IMR-90 (cell line): Measurements from ENCODE around the gene SIRPG. TPM values are rescaled to one million over a fixed set of nuclear protein-coding genes. Genes with fewer than 3 reads are reported as not detected.

Experiments used
- ATAC-seq: fragments of 200-7000 bp; cut with Tn5 transposase; 2 replicates; pipeline ENCODE4 v1.9.1; 2020; ENCODE audit warnings: low read depth, mild to moderate bottlenecking, moderate library complexity
- BruUV-seq: library from RNA; stranded (reverse); fragments of 400-500 nt; replicated peaks from 2 replicates; lab custom pipeline; 2021; lab: Mats Ljungman, UMichigan
- CTCF ChIA-PET: fragments of 300-600 bp; formaldehyde crosslinking; extraction: SDS; loops from one replicate; lab custom pipeline; 2021; ENCODE audit warnings: antibody characterized with exemption; lab: Yijun Ruan, JAX
- POLR2A ChIA-PET: fragments of 300-600 bp; sonication (Branson Sonifier 250); formaldehyde crosslinking; loops from one replicate; lab custom pipeline; 2022; ENCODE audit warnings: antibody characterized with exemption; ENCODE audit not compliant: unreplicated experiment; lab: Charles Lee
- DNase-seq: peaks from one replicate; pipeline ENCODE4 v3.0.0; 2013
- H2AFZ ChIP-seq: replicated peaks from 2 replicates; pipeline ENCODE3; 2013; ENCODE audit warnings: low read length, mild to moderate bottlenecking; ENCODE audit not compliant: poor library complexity
- H2AK5ac ChIP-seq: 2 replicates; pipeline ENCODE4 v1.6.1; 2013; ENCODE audit warnings: low read depth, low read length, inconsistent platforms
- H2AK9ac ChIP-seq: replicated peaks from 2 replicates; pipeline ENCODE3; 2013; ENCODE audit warnings: mild to moderate bottlenecking, low read depth, low read length, moderate library complexity; ENCODE audit not compliant: poor library complexity
- H2BK120ac ChIP-seq: 2 replicates; pipeline ENCODE4 v1.6.1; 2013; ENCODE audit warnings: low read depth, low read length, inconsistent platforms
- H2BK15ac ChIP-seq: 3 replicates; pipeline ENCODE4 v1.6.1; 2013; ENCODE audit warnings: low read depth, low read length, inconsistent platforms
- H2BK20ac ChIP-seq: 2 replicates; pipeline ENCODE4 v1.6.1; 2013; ENCODE audit warnings: low read depth, mild to moderate bottlenecking, inconsistent platforms, low read length, moderate library complexity
- H2BK5ac ChIP-seq: 2 replicates; pipeline ENCODE4 v1.6.1; 2013; ENCODE audit warnings: mild to moderate bottlenecking, low read depth, low read length, inconsistent platforms; ENCODE audit not compliant: poor library complexity, severe bottlenecking
- H3K14ac ChIP-seq: replicated peaks from 2 replicates; pipeline ENCODE4 v1.6.1; 2013; ENCODE audit warnings: low read depth, low read length, inconsistent platforms
- H3K18ac ChIP-seq: 2 replicates; pipeline ENCODE4 v1.6.1; 2013; ENCODE audit warnings: low read depth, low read length, control low read depth
- H3K23ac ChIP-seq: 2 replicates; pipeline ENCODE4 v1.6.1; 2013; ENCODE audit warnings: low read depth, low read length, inconsistent platforms
- H3K27ac ChIP-seq: 2 replicates; pipeline ENCODE4 v1.5.1; 2013; ENCODE audit warnings: mild to moderate bottlenecking, control low read depth, low read length; ENCODE audit not compliant: insufficient read depth
- H3K27me3 ChIP-seq: 2 replicates; pipeline ENCODE4 v1.6.1; 2013; ENCODE audit warnings: low read length; ENCODE audit not compliant: control insufficient read depth, insufficient read depth
- H3K36me3 ChIP-seq: 2 replicates; pipeline ENCODE4 v1.6.1; 2013; ENCODE audit warnings: low read length, mixed read lengths; ENCODE audit not compliant: control insufficient read depth, insufficient read depth
- H3K4ac ChIP-seq: 2 replicates; pipeline ENCODE4 v1.6.1; 2013; ENCODE audit warnings: low read depth, low read length, inconsistent platforms
- H3K4me1 ChIP-seq: 2 replicates; pipeline ENCODE4 v1.6.1; 2013; ENCODE audit warnings: low read length, mixed read lengths; ENCODE audit not compliant: control insufficient read depth, insufficient read depth
- H3K4me2 ChIP-seq: 2 replicates; pipeline ENCODE4 v1.6.1; 2013; ENCODE audit warnings: low read depth, mild to moderate bottlenecking, control low read depth, low read length, moderate library complexity
- H3K4me3 ChIP-seq: 2 replicates; pipeline ENCODE4 v1.5.1; 2013; ENCODE audit warnings: low read depth, mild to moderate bottlenecking, control low read depth, low read length, moderate library complexity; ENCODE audit not compliant: insufficient read depth
- H3K56ac ChIP-seq: 2 replicates; pipeline ENCODE4 v1.6.1; 2013; ENCODE audit warnings: low read length, inconsistent platforms; ENCODE audit not compliant: insufficient read depth; ENCODE audit errors: extremely low read depth
- H3K79me1 ChIP-seq, 2 experiments: 2 replicates each; pipeline ENCODE4 v1.6.1; 2013; ENCODE audit warnings: low read length in 2 of 2, inconsistent platforms in 1 of 2, low read depth in 1 of 2
- H3K9ac ChIP-seq: 2 replicates; pipeline ENCODE4 v1.6.1; 2013; ENCODE audit warnings: low read depth, low read length, control low read depth
- H3K9me1 ChIP-seq: 2 replicates; pipeline ENCODE4 v1.6.1; 2013; ENCODE audit warnings: low read length, inconsistent platforms; ENCODE audit not compliant: insufficient read depth
- H3K9me3 ChIP-seq: 2 replicates; pipeline ENCODE4 v1.6.1; 2013; ENCODE audit warnings: low read length; ENCODE audit not compliant: control insufficient read depth, insufficient read depth
- H4K20me1 ChIP-seq: 2 replicates; pipeline ENCODE4 v1.6.1; 2013; ENCODE audit warnings: low read length, inconsistent platforms; ENCODE audit not compliant: insufficient read depth
- H4K5ac ChIP-seq: 2 replicates; pipeline ENCODE4 v1.6.1; 2013; ENCODE audit warnings: mild to moderate bottlenecking, low read depth, low read length, control low read depth
- H4K8ac ChIP-seq, 2 experiments: 2 replicates each; pipeline ENCODE4 v1.6.1; 2013; ENCODE audit warnings: low read depth in 2 of 2, low read length in 2 of 2, control low read depth in 1 of 2, inconsistent platforms in 1 of 2
- H4K91ac ChIP-seq: 2 replicates; pipeline ENCODE4 v1.6.1; 2013; ENCODE audit warnings: low read depth, low read length, inconsistent platforms; ENCODE audit not compliant: insufficient read depth
- CEBPB ChIP-seq: IDR thresholded peaks from 2 replicates; pipeline ENCODE4 v1.6.1; 2012; ENCODE audit warnings: low read depth, low read length, improper control_type of control experiment
- MAFK ChIP-seq: IDR thresholded peaks from 2 replicates; pipeline ENCODE4 v1.6.1; 2012; ENCODE audit warnings: low read depth, low read length, improper control_type of control experiment
- SMC3 ChIP-seq: fragments of 150-350 bp; IDR thresholded peaks from 2 replicates; pipeline ENCODE4 v1.6.1; 2016; ENCODE audit warnings: low read depth, mild to moderate bottlenecking, antibody characterized with exemption, low read length, moderate library complexity
- dilution Hi-C: fragments of 300-500 bp; cut with HindIII; formaldehyde crosslinking; loops from one replicate; pipeline ENCODE4 v1.14.3; 2018; ENCODE audit warnings: low sequenced_read_pairs; ENCODE audit not compliant: unreplicated experiment
- in situ Hi-C: fragments of 300-500 bp; cut with MboI; formaldehyde crosslinking; loops from 3 replicates; pipeline ENCODE4 v1.14.3; 2019; ENCODE audit warnings: low sequenced_read_pairs, inconsistent platforms, mixed read lengths
- intact Hi-C: fragments of 100-400 bp; cut with micrococcal nuclease; formaldehyde crosslinking; loops from 2 replicates; pipeline ENCODE4 v1.10.0; 2022
- polyA plus RNA-seq, 3 experiments: library from polyadenylated mRNA; depleted of rRNA; stranded (reverse); fragments of >200 nt; gene quantifications; 2 replicates each; pipeline ENCODE4 v1.2.3, GENCODE V29; 2012; ENCODE audit warnings: low replicate concordance in 1 of 3
- total RNA-seq: library from RNA; depleted of rRNA; stranded (reverse); fragments of >200 nt; gene quantifications from 2 replicates; pipeline ENCODE4 v1.2.3, GENCODE V29; 2012

SIRPG gene
- total and polyA plus RNA-seq, 2 of the 4 experiments (the other 2 are of a cell fraction) = not detected

DNA sequence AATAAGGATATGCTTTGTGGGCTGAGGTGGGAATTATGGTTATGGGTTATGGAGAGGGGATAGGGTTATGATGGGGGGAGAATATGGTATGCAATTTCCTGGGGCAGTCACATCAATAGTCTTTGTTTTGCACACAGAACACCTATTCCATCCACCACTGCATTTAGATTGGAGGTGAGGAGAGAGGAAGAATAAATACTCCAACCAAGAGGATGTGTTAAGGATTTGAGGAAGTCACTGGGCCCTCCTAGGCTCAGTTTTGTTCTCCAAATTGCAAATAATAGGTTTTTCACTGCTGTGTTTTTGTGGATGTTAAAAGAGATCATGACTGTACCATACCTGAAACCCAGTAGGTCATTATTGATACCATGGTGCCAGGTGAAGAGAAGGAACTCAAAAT lies 29.5 kb upstream of the SIRPG start:
- Histone ChIP-seq H2BK20ac (no peak overlapping the region), H2BK5ac (no peak overlapping the region), H3K27ac (no peak overlapping the region), H3K4me1 (no peaks in the 10 kb centered on the region), H2AK9ac (no peak overlapping the region), H3K36me3 (no peaks in the 10 kb centered on the region), H3K18ac (no peak overlapping the region), H2AFZ (no peak overlapping the region), H3K4me2 (no peak overlapping the region), H3K9me3 (no peaks in the 10 kb centered on the region), H3K4ac (no peak overlapping the region), H4K91ac (no peak overlapping the region), H3K56ac (no peak overlapping the region), H3K79me1 (no peaks in the 10 kb centered on the region), H3K14ac (no peak overlapping the region), H2BK120ac (no peak overlapping the region), H3K27me3 (peaks cover 5% of the 10 kb centered on the region), H4K20me1 (no peaks in the 10 kb centered on the region), H3K23ac (no peak overlapping the region), H4K5ac (no peak overlapping the region), H3K9me1 (no peaks in the 10 kb centered on the region), H3K9ac (no peak overlapping the region), H2AK5ac (no peak overlapping the region), H2BK15ac (no peak overlapping the region), H3K4me3 (no peak overlapping the region), H4K8ac (no peak overlapping the region)
- dilution Hi-C loops = no loop called here
- no peak for ATAC-seq
- no TSS peak for BruUV-seq
- ChIA-PET CTCF (no interaction called here), POLR2A (no interaction called here)
- in situ Hi-C loops = no loop called here
- no peak for DNase-seq
- no peak for TF ChIP-seq MAFK
- TF ChIP-seq SMC3 = no peak
- TF ChIP-seq CEBPB = no peak
- intact Hi-C loops = no loop called here
